ENCODE results near the gene LRRC10B. TPM values are rescaled to one million over a fixed set of nuclear protein-coding genes. Genes with fewer than 3 reads are reported as not detected.
"Not testable (repeated sequence)": the region's sequence is repeated elsewhere in the genome, so short reads cannot be mapped to it uniquely, and the experiment has no call there.

The LRRC10B gene
- not detected in 2 replicates for total RNA-seq

DNA sequence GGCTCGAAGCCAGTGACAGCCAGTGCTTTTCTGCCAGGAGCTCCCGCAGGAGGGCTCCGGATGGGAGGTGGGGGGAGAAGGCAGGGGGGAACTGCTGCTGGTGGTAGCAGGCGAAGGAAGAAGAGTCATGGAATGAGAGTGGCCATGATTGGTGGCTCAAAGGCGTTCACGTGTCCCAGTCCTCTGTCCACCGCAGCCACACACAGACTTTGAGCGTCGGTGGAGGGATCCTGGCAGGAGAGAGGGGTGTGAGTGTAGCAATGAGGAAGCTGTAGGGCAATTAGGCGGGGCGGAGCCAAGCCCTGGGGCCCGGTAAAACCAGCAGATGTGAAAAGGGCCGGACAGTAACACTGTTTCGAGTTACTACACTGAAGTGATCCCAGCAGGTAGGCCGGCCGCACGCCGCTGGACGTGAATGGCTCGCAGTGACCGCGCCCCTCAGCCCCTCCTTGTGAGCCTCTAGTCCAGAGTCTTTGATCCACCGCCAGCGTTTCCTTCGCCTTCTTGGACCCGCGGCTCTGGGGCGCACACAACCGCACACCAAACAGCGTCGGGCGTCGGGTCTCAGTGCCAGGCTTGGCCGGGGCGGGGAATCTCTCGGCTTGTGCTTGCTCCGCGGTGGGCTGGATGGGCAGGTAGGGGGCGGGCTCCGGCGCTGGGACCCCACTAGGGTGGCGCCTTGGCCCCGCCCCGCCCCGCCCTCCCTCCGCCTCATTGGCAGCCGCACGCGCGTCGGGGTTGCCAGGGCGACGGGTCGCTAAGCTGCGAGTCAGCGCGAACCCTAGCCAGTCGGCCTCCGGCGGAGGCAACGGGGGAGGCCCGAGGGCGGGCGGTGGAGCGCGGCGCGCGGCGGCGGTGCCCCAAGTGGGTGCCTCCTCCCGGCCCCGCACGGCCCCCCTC, at the start of gene LRRC10B:
Gene LRRC10B (plus strand): TSS at position 788 of the 900 bp plus-strand sequence. CDS start 250 bp downstream, outside the sequence.
- DNase-seq (ENCODE audit: low read depth, low spot score), result no peak

DNA sequence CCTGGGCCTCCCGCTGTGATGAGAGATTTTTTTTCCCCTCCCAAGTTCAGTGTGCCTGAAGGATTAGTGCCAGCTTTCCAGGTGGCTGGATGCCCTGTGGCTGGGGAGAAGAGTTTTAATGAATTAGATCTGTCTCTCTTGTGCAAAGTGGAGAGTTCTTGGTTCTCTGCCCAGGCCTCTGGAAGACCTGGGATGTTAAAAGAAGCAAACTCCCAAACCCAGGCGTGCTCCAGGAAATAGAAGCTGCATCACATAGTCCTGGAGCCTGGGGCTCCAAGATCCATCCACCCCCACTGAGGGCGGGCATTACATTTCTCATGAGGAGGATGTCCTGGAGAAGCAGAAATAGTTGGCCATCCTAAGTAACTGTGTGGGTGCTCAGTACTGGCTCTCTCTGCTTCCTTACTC, 48.1 kb upstream of the LRRC10B start:
- no peak for DNase-seq (ENCODE audit: low read depth, low spot score)

- DNase-seq (ENCODE audit: low read depth, low spot score), result no peak
These were observed 47.6 kb upstream of the LRRC10B start for GRCh38 chr11:61460986-61461385.

DNA sequence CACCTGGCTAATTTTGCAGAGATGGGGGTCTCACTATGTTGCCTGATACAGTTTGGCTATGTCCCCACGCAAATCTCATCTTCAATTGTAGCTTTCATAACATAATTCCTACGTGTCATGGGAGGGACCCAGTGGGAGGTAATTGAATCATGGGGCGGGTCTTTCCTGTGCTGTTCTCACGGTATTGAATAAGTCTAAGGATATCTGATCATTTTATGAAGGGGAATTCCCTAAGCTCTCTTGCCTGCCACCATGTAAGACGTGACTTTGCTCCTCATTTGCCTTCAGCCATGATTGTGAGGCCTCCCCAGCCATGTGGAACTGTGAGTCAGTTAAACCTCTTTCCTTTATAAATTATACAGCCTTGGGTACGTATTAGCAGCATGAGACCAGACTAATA, 40.9 kb upstream of the LRRC10B start:
- DNase-seq (ENCODE audit: low read depth, low spot score), result not testable (repeated sequence)

- DNase-seq (ENCODE audit: low read depth, low spot score), result no peak
These were observed 40.5 kb upstream of the LRRC10B start for GRCh38 chr11:61468002-61468401.

DNA sequence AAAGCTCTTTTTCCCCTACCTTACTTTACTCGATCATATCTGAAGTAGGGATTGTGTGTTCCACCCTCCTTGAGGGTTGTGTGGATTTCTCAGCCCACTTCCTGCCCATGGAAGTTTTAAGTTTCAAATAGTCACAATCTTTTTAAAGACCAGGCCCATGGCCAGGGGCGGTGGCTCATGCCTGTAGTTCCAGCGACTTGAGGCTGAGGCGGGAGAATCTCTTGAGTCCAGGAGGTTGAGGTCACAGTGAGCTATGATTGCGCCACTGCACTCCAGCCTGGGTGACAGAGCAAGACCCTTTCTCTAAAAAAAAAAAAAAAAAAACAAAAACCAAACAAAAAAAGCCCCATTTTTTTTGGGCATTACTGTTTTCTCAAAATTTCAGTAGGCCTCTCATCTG, 36.3 kb upstream of the LRRC10B start:
- no peak for DNase-seq (ENCODE audit: low read depth, low spot score)

GRCh38 chr11:61472868-61473267, 35.7 kb upstream of the LRRC10B start:
- no peak for DNase-seq (ENCODE audit: low read depth, low spot score)

- DNase-seq (ENCODE audit: low read depth, low spot score), result no peak
These were observed 35.1 kb upstream of the LRRC10B start for GRCh38 chr11:61473370-61474012.

GRCh38 chr11:61474013-61474643, 34.4 kb upstream of the LRRC10B start:
- no peak for DNase-seq (ENCODE audit: low read depth, low spot score)

- DNase-seq (ENCODE audit: low read depth, low spot score), result no peak
These were observed 33.1 kb upstream of the LRRC10B start for GRCh38 chr11:61475433-61475832.

DNA sequence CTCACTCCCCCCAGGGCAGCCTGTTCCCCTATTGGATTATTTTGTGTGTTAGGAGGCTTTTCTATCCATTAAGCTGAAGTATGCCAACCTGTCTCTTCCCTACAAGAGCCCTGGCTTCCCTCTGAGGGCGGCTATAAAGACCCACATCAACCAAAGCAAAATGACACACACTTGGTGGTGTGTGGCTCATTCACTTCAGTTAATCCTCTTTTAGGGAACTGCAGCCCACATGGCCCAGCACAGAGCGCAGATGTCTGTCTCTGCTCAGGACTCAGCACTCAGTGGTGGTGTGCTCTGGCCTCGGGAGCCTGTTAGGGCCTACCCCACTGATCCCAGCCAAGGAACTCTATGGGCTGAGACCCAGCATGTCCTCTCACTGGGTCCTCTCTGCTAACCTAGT, 32.2 kb upstream of the LRRC10B start:
- no peak for DNase-seq (ENCODE audit: low read depth, low spot score)

DNA sequence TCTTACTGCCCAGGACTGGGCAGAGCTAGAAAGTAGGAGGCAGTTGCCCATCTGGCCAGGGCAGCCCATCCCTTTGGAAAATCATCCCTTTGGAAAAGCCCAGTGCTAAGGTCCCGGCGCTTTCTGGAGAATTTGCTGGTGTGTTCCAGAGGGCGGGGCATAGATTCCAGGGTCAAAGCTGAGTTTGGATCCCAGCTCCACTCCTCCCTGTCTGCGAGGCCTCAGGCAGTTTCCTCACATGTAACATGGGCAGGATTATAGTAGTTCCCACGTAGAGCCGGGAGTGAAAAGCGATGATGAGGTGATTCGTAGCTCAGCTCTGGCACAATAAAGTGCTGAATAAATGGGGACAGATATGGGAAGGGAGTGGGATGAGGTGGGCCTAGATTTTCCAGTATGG, 31.4 kb upstream of the LRRC10B start:
- no peak for DNase-seq (ENCODE audit: low read depth, low spot score)

- DNase-seq (ENCODE audit: low read depth, low spot score), result no peak
These were observed 30.8 kb upstream of the LRRC10B start for GRCh38 chr11:61477727-61478148.

DNA sequence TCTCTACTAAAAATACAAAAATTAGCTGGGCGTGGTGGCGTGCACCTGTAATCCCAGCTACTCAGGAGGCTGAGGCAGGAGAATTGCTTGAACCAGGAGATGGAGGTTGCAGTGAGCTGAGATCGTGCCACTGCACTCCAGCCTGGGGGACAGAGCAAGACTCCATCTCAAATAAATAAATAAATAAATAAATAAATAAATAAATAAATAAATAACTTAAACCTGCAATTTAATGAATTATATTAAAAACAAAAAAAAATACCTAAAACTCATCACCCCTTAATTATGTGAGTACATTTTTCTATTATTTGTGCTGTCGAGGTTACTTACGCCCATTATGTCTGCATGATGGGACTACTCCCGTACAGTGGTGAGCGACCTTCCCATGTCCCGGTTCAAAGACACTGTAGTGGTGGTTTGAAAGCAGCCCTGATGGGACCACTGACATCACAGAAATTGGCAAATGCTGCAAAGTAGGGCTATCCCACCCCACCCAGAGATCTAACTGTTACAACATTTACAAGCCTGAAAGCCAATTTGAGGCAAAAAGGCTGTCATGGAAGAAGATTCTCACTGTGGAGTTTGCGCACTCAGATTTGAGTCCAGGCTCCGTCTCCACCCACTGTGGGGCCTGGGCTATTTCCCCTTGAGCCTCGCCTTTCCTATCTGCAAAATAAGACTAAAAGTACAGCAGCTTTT, 29.0 kb upstream of the LRRC10B start:
- not testable (repeated sequence) for DNase-seq (ENCODE audit: low read depth, low spot score)

DNA sequence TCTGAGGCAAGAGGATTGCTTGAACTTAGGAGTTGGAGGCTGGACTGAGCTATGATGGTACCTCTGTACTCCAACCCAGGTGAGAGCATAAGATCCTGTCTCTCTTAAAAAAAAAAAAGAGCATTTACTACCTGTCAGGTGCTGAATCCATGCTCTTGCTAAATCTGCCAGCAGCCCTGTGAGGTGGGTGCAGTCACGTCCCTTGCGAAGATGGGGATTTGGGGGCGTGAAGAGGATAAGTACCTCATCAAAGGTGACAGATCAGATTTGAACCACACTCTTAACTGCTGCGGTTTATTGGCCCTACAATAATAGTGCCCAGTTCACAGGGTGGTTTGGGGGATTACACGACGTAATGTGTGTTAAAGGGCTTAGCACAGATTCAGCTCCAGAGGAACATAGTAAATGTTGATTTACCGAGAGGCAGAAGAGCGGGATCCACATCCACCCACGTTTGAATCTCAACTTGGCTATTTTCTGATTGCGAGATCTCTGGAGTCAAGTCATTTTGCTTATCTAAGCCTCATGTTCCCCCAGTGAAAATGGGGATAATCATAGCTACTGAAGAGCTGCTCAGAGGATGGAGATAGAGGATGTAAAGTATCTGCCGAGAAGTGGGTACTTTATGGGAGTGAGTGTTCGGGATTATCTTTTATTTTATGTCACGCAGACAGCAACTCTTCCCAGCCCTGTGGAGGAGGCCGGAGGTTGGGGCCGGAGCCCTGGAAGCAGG, 28.1 kb upstream of the LRRC10B start:
- DNase-seq (ENCODE audit: low read depth, low spot score), result no peak

- DNase-seq (ENCODE audit: low read depth, low spot score), result no peak
These were observed 27.6 kb upstream of the LRRC10B start for GRCh38 chr11:61480994-61481335.

GRCh38 chr11:61481806-61482205, 26.7 kb upstream of the LRRC10B start:
- no peak for DNase-seq (ENCODE audit: low read depth, low spot score)

- DNase-seq (ENCODE audit: low read depth, low spot score), result no peak
These were observed 26.0 kb upstream of the LRRC10B start for GRCh38 chr11:61482513-61482912.

GRCh38 chr11:61484541-61484940, 24.0 kb upstream of the LRRC10B start:
- DNase-seq (ENCODE audit: low read depth, low spot score), result no peak

DNA sequence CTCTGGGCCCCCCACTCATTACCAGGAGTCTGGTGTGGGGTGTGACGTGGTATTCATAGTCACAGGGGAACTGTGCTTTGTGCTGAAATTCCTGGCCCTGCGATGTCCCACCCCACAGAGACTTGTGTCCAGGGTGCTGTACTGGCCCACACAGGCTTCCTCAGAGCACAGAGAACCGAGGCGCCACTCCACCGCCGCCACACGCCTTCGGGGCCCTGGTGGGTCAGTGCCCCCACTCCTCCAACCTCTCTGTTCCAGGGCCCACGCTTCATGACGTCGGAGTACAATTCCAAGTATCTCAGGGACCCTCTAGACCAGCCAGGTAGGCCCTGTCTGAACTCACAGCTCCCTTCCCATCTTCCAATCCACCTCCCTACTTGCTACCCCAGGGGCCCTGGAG, 23.5 kb upstream of the LRRC10B start:
- DNase-seq (ENCODE audit: low read depth, low spot score), result no peak

- DNase-seq (ENCODE audit: low read depth, low spot score), result no peak
These were observed 22.4 kb upstream of the LRRC10B start for GRCh38 chr11:61486011-61486620.
